Lung (tissue), 12 donors: ENCODE results near the gene PGP. TPM values are rescaled to one million over a fixed set of nuclear protein-coding genes. Genes with fewer than 3 reads are reported as not detected.
A peak's percentile ranks its signal among the peaks of the same experiment; 100 is the strongest.

Source experiments
- ATAC-seq: fragments of 200-7000 bp; cut with Tn5 transposase; one replicate; pipeline ENCODE4 v1.9.1; 2020; ENCODE audit warnings: moderate number of reproducible peaks; ENCODE audit not compliant: insufficient read depth, low FRiP score
- DNase-seq, 3 donors: peaks; one replicate each; pipeline ENCODE4 v3.0.0-alpha.2; 2013 to 2017
- H3K27ac ChIP-seq, 2 donors: one replicate each; pipeline ENCODE4 v1.5.1; 2013; ENCODE audit warnings: mild to moderate bottlenecking in 2 of 2, moderate library complexity in 2 of 2, control low read depth in 1 of 2, inconsistent platforms in 1 of 2, low read depth in 1 of 2, low read length in 1 of 2
- H3K27me3 ChIP-seq, 3 donors: one replicate each; pipeline ENCODE4 v1.5.1; 2013; ENCODE audit warnings: low read length in 2 of 3; ENCODE audit not compliant: control insufficient read depth in 3 of 3, insufficient read depth in 3 of 3
- H3K36me3 ChIP-seq, 4 donors: one replicate each; pipeline ENCODE4 v1.5.1; 2013; ENCODE audit warnings: low read length in 4 of 4, mild to moderate bottlenecking in 1 of 4, moderate library complexity in 1 of 4; ENCODE audit not compliant: control insufficient read depth in 4 of 4, insufficient read depth in 4 of 4
- H3K4me1 ChIP-seq, 5 donors: one replicate each; pipeline ENCODE4 v1.5.1; 2013; ENCODE audit warnings: low read length in 5 of 5, mild to moderate bottlenecking in 2 of 5, moderate library complexity in 1 of 5; ENCODE audit not compliant: control insufficient read depth in 5 of 5, insufficient read depth in 5 of 5
- H3K4me3 ChIP-seq: one replicate; pipeline ENCODE4 v1.5.1; 2013; ENCODE audit warnings: mild to moderate bottlenecking, control low read depth, moderate library complexity
- H3K9ac ChIP-seq, 2 donors: one replicate each; pipeline ENCODE4 v1.5.1; 2013; ENCODE audit warnings: low read length in 2 of 2, control low read depth in 1 of 2; ENCODE audit not compliant: insufficient read depth in 1 of 2
- H3K9me3 ChIP-seq, 4 donors: one replicate each; pipeline ENCODE4 v1.5.1; 2013; ENCODE audit warnings: low read length in 3 of 4, mild to moderate bottlenecking in 1 of 4, moderate library complexity in 1 of 4; ENCODE audit not compliant: control insufficient read depth in 4 of 4, insufficient read depth in 3 of 4
- CTCF ChIP-seq: IDR thresholded peaks from 2 replicates; pipeline ENCODE4 v1.5.1; 2012; ENCODE audit warnings: mild to moderate bottlenecking; ENCODE audit errors: control extremely low read depth, extremely low read depth
- WGBS, 2 donors: extraction: QIAGEN DNeasy Blood & Tissue Kit; methylation state at CpG; one replicate each; pipeline ENCODE4 v1.1.7; 2013; 5-methylcytosine and 5-hydroxymethylcytosine counted together
- polyA plus RNA-seq, 2 donors: library from polyadenylated mRNA; stranded (reverse); fragments of 200-250 nt; gene quantifications; one replicate each; pipeline ENCODE4 v1.2.1, GENCODE V29; 2013
- total RNA-seq, 2 donors: library from RNA; depleted of rRNA in 1 of 2; stranded (reverse); fragments of >200 nt in 1 of 2; gene quantifications; one replicate each; pipeline ENCODE4 v1.2.1, GENCODE V29; 2014 to 2021
- donor health status: control.
- donor health status: control.
- donor health status: Bipolar disorder and iron deficiency.
- donor health status: healthy.
- donor health status: DM: yes; HTN: yes; CAD: no.

The PGP gene
- total and polyA plus RNA-seq, 4 donors, result 3.8 to 20.9 (median 13.7) TPM

DNA sequence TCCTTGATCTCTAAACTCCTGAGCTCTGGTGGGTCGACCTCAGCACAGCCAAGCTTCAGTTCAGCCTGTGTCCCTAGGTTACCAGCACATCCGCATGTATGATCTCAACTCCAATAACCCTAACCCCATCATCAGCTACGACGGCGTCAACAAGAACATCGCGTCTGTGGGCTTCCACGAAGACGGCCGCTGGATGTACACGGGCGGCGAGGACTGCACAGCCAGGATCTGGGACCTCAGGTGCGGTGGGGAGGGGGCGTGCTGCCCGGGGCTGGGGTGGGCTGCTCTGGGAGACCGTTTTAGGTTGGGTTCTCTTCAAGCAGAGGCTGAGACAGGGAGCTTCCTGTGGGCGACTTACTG lies 8.2 kb downstream of the PGP start:
- DNase-seq (no peak), ATAC-seq (no peak)
- Histone ChIP-seq H3K4me3 (peak overlapping the region; percentile 93), H3K9ac (peak overlapping the region in 1 of 2 donors; percentile 6), H3K36me3 (peaks cover 0 to 33% (median 4%) of the 10 kb centered on the region in 4 donors), H3K27me3 (peaks cover 0 to 4% (median 0%) of the 10 kb centered on the region in 3 donors), H3K27ac (peak overlapping the region in 1 of 2 donors; percentile 99), H3K9me3 (no peaks in the 10 kb centered on the region), H3K4me1 (peaks cover 0 to 11% (median 8%) of the 10 kb centered on the region in 5 donors)
- TF ChIP-seq CTCF, result no peak
- 76 to 81% methylated on average over 18 of the region's 18 CpGs for WGBS, 2 donors

DNA sequence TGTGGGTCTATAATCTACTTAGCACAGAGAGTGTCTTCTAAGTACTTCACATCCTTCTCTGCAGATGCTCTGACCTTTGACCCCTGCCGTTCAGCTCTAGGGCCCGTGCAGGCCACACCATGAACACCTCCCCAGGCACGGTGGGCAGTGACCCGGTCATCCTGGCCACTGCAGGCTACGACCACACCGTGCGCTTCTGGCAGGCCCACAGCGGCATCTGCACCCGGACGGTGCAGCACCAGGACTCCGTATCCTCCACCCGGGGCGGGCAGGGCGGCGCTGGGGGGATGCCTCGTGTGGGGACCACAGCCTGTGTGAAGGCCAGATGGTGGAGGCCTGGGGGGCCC lies 8.7 kb downstream of the PGP start:
- Histone ChIP-seq H3K9me3 (no peaks in the 10 kb centered on the region), H3K4me1 (peaks cover 0 to 11% (median 8%) of the 10 kb centered on the region in 5 donors), H3K9ac (peak overlapping the region in 1 of 2 donors; percentile 6), H3K4me3 (peak overlapping the region; percentile 93), H3K27me3 (peaks cover 0 to 4% (median 0%) of the 10 kb centered on the region in 3 donors), H3K36me3 (peaks cover 0 to 33% (median 4%) of the 10 kb centered on the region in 4 donors), H3K27ac (peak overlapping the region; percentile 98 to 99)
- no peak for DNase-seq
- no peak for ATAC-seq
- no peak for TF ChIP-seq CTCF
- 12 to 13% methylated on average over 16 of the region's 16 CpGs for WGBS, 2 donors

- DNase-seq, result peak; percentile 89 to 92 (median 90)
- H3K9me3 ChIP-seq, result no peaks in the 10 kb centered on the region
- peaks cover 0 to 11% (median 8%) of the 10 kb centered on the region in 5 donors for H3K4me1 ChIP-seq
- ATAC-seq, result peak; percentile 94
- peak within 1 kb of the TSS; percentile 98 to 99 for H3K27ac ChIP-seq
- H3K9ac ChIP-seq, result peak within 1 kb of the TSS in 1 of 2 donors; percentile 58
- WGBS, 2 donors, result 1% methylated on average over 77 to 93 of the region's 93 CpGs
- peak within 1 kb of the TSS; percentile 93 for H3K4me3 ChIP-seq
- peaks cover 0 to 4% (median 0%) of the 10 kb centered on the region in 3 donors for H3K27me3 ChIP-seq
- no peak for TF ChIP-seq CTCF
- H3K36me3 ChIP-seq, result peaks cover 0 to 33% (median 4%) of the 10 kb centered on the region in 4 donors
These were observed 9.3 kb downstream of the PGP start, which contains the start of gene MLST8 for GRCh38 chr16:2205104-2205966. MLST8 (plus strand) TSS chr16:2205454; CDS start chr16:2206086, 632 bp downstream.
